Astrocyte of the spinal cord (primary cell): ENCODE results near the gene ISLR.

Source experiments
- DNase-seq: peaks from one replicate; pipeline ENCODE4 v3.0.0; 2011; ENCODE audit warnings: low read depth, low spot score
- H3K4me3 ChIP-seq: 2 replicates; pipeline ENCODE4 v1.5.1; 2011; ENCODE audit warnings: low read depth, mild to moderate bottlenecking, low read length, moderate library complexity
- in situ Hi-C: cut with HindIII; loops from 2 replicates; pipeline ENCODE4 v1.10.0; 2017; ENCODE audit warnings: low sequenced_read_pairs
- TF ChIP-seq, protein P1 (sequence below): IDR thresholded peaks from 2 replicates; pipeline ENCODE4 v1.5.1; 2012; ENCODE audit warnings: low read depth, mild to moderate bottlenecking, low read length, inconsistent platforms

The ISLR gene

GRCh38 chr15:74212494-74212893 is 39.0 kb downstream of the ISLR start:
- TF ChIP-seq, protein P1, sequence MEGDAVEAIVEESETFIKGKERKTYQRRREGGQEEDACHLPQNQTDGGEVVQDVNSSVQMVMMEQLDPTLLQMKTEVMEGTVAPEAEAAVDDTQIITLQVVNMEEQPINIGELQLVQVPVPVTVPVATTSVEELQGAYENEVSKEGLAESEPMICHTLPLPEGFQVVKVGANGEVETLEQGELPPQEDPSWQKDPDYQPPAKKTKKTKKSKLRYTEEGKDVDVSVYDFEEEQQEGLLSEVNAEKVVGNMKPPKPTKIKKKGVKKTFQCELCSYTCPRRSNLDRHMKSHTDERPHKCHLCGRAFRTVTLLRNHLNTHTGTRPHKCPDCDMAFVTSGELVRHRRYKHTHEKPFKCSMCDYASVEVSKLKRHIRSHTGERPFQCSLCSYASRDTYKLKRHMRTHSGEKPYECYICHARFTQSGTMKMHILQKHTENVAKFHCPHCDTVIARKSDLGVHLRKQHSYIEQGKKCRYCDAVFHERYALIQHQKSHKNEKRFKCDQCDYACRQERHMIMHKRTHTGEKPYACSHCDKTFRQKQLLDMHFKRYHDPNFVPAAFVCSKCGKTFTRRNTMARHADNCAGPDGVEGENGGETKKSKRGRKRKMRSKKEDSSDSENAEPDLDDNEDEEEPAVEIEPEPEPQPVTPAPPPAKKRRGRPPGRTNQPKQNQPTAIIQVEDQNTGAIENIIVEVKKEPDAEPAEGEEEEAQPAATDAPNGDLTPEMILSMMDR = no peak
- no peak for DNase-seq
- in situ Hi-C loops = no loop called here
- H3K4me3 ChIP-seq = no peak overlapping the region

DNA sequence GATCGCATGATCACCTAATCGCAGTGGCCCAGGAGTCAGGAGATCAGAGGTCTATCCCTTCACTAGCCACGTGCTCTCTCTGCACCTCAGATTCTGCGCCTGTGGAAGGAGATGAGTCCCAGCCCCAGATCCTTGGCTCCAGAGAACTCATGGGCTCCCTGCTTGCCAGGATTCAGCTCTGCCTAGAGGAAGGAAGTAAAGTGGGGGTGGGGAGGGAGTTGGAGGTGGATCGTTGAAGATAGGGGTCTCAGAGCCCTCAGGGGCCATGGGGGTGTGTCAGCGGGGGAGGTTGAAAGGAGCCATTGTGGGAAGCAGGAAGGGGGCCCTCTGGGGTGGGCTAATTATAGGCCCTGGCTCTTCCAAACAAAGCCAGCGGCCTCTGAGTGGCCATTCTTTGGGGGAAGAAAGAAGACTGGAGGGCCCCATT is 40.4 kb downstream of the ISLR start:
- TF ChIP-seq, protein P1 = no peak
- in situ Hi-C loops = no loop called here
- no peak for DNase-seq
- no peak overlapping the region for H3K4me3 ChIP-seq

DNA sequence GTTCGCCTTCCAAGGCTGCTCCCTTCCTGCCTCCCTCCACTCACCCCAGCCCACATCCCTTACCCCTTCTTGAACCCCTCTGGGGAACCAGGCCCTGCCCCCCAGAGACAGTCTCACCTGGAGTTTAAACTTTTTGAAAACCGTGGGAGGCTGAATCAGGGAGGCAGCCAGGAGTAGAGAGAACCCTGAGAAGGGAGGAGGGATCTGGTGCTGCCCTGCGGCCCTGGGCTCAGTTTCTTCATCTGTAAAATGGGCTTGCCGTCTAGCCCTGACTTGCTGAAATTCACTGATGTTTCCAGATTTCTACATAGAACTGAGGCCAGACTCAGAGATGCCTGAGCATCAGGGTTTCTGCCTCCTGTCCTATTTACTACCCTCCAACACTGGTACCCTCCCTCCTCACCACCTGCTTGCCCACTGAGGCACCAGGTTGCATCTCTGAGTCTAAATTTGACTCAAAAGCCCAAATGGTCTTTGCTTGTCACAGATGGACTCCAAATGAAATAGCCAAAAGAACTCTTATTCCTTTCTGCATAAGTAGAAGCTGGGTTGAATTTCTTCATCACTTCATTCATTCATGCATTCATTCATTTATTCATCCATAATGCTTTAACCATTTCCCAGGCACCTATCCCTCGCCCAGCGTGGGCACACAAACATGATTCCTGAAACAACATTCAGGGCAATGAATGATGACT is 41.0 kb downstream of the ISLR start:
- TF ChIP-seq, protein P1 = no peak
- no peak overlapping the region for H3K4me3 ChIP-seq
- in situ Hi-C loops = no loop called here
- no peak for DNase-seq

GRCh38 chr15:74215958-74216357 is 42.4 kb downstream of the ISLR start:
- DNase-seq = no peak
- in situ Hi-C loops = no loop called here
- no peak overlapping the region for H3K4me3 ChIP-seq
- TF ChIP-seq, protein P1 = no peak

DNA sequence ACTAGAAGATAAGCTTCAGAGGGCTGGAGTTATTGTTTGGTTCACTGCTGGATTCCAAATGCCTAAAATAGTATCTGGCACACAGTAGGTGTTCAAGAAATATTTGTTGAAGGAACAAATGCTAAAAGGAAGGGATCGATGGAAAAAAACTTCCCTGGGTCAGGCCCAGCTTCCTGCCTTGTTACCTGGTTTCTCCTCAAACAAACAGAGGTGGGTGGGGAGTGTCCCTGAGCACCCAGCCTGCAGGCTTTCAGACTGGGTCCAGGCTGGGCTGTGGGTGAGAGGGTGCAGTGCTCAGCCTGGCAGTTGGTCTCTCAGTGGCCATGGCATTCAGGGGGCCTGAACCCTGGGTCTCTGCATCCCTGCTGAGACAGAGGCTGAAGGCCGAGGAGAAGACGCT is 43.4 kb downstream of the ISLR start:
- no peak for DNase-seq
- in situ Hi-C loops = no loop called here
- TF ChIP-seq, protein P1 = no peak

DNA sequence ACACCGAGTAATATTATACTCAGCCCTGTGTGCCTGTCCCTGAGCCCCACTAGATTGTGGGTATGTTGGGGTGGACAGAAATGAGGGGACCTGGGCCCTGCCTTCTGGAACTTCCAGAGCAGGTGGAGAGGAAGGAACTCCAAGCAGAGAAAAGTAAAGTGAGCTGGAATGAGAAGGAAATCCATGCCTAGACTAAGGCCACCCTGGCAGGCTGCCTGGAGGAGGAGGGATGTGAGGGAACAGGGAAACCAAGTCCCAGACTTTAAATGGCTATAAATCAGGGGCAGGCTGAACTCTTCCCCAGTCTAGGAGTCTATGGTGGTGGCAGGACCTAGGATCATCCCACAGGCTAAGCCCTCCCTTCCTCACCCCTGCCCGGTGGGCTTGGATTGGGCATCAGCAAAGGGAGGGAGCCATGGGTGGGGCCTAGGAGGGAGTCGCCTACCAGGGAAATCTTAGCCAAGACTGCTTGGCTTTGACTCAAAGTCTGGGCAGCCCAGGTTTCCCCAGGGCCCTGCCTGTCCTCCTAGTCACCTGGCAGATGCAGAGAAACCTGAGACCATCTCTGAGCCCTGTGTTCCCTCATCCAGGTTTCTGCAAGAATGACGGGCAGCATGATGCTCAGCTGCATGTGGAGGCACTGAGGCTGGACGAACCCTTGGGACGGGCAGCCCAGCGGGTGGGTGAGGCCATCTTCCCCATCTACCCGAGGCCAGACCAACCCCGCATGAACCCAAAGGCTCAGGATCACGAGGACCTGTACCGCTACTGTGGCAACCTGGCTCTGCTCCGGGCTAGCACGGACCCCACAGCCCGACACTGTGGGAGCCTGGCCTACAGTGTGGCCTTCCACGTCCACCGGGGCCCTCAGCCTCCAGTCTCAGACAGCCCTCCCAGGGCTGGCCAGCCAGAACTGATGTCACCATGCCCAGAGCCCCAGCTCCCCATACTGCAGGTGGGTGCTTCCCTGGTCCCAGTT is 44.7 kb downstream of the ISLR start:
- in situ Hi-C loops = no loop called here
- DNase-seq = no peak
- TF ChIP-seq, protein P1 = no peak
- no peak overlapping the region for H3K4me3 ChIP-seq

More for the DNA sequence above, 43.4 kb downstream of the ISLR start:
- H3K4me3 ChIP-seq = no peak overlapping the region
